Measurements from ENCODE around the gene AGAP1. TPM values are rescaled to one million over a fixed set of nuclear protein-coding genes. Genes with fewer than 3 reads are reported as not detected.

Gene AGAP1
- total RNA-seq, 1 experiment from 2014 or later: 25.8 TPM

DNA sequence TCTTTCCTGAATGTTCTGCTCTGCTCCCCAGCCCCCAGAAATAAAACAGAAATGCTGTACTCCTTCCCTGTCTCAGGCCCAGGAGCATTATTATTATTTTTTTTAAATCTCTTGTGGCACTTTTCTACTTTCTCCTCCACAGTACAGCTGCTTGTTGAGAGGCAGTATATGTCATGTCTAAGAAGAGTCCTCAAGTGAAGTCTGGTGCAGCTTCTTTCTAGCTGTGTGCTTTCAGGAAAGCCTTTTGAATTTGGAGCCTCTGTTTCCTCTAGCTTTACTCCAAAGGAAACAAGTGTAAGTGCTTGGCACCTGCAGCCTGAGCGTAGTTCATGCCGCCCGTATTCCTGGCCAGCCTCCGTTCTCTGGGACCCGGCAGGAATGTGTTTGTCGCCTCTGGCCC is 22.4 kb downstream of the AGAP1 start:
- no peak overlapping the region for H3K4me2 ChIP-seq (ENCODE audit: insufficient read depth, insufficient read length, low read length)
- no peaks in the 10 kb centered on the region for H3K23me2 ChIP-seq (ENCODE audit: insufficient read length, low read depth, low read length, poor library complexity, severe bottlenecking)
- H3T11ph ChIP-seq (ENCODE audit: low read length): no peak overlapping the region
- H4K20me1 ChIP-seq (ENCODE audit: control insufficient read depth, insufficient read depth, insufficient read length): peaks cover 3% of the 10 kb centered on the region
- H2BK15ac ChIP-seq (ENCODE audit: low read depth, low read length): no peak overlapping the region
- WGBS (ENCODE audit: extremely low coverage, insufficient read length, low lambda C conversion rate): no CpG with 5 or more reads among the region's 6 CpGs
- no peak overlapping the region for H3K9ac ChIP-seq (ENCODE audit: extremely low read depth, insufficient read length, low read length)
- no peak overlapping the region for H2AFZ ChIP-seq (ENCODE audit: low read length)
- Mint-ChIP-seq H3K4me3 (no peak overlapping the region), H3K9me3 (peaks cover 12 to 14% of the 10 kb centered on the region in 2 experiments), H3K27me3 (ENCODE audit: low read depth) (no peaks in the 10 kb centered on the region), H3K27ac (no peak overlapping the region), H3K4me1 (peaks cover 36 to 41% of the 10 kb centered on the region in 2 experiments), H3K36me3 (ENCODE audit: insufficient read depth in 1 of 3, low read depth in 3 of 3) (peaks cover 10 to 16% (median 12%) of the 10 kb centered on the region in 3 experiments; a peak in 6 of 7 replicates)
- peaks cover 2% of the 10 kb centered on the region; the same call in 1 of the 2 replicates for H3K27me3 ChIP-seq (ENCODE audit: insufficient read depth, low read length)
- H4K5ac ChIP-seq (ENCODE audit: insufficient read length, low read depth, low read length): no peak overlapping the region
- H3K4ac ChIP-seq (ENCODE audit: low read depth, low read length): no peak overlapping the region
- peaks cover 9% of the 10 kb centered on the region for H3K79me1 ChIP-seq (ENCODE audit: insufficient read depth, low read depth, low read length, poor library complexity, severe bottlenecking)
- no peak overlapping the region for H3K23ac ChIP-seq (ENCODE audit: insufficient read length, low read depth, low read length)
- H2BK120ac ChIP-seq (ENCODE audit: low read depth, low read length, poor library complexity, severe bottlenecking): no peak overlapping the region
- no peak overlapping the region for H2BK5ac ChIP-seq (ENCODE audit: insufficient read length, low read length)
- H3K9me3 ChIP-seq (ENCODE audit: control insufficient read depth, low read depth, low read length): no peaks in the 10 kb centered on the region
- no peak overlapping the region for H4K8ac ChIP-seq (replicated peaks; ENCODE audit: insufficient read length, low read depth, low read length)
- TF ChIP-seq, protein P1, sequence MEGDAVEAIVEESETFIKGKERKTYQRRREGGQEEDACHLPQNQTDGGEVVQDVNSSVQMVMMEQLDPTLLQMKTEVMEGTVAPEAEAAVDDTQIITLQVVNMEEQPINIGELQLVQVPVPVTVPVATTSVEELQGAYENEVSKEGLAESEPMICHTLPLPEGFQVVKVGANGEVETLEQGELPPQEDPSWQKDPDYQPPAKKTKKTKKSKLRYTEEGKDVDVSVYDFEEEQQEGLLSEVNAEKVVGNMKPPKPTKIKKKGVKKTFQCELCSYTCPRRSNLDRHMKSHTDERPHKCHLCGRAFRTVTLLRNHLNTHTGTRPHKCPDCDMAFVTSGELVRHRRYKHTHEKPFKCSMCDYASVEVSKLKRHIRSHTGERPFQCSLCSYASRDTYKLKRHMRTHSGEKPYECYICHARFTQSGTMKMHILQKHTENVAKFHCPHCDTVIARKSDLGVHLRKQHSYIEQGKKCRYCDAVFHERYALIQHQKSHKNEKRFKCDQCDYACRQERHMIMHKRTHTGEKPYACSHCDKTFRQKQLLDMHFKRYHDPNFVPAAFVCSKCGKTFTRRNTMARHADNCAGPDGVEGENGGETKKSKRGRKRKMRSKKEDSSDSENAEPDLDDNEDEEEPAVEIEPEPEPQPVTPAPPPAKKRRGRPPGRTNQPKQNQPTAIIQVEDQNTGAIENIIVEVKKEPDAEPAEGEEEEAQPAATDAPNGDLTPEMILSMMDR (conservative IDR thresholded peaks at IDR 0.05): no peak
- H3K27ac ChIP-seq (ENCODE audit: insufficient read length, low read depth, low read length): no peak overlapping the region
- H3K4me1 ChIP-seq (ENCODE audit: insufficient read depth, low read length): peaks cover 2% of the 10 kb centered on the region; the same call in 1 of the 2 replicates
- no peak overlapping the region for H2BK12ac ChIP-seq (ENCODE audit: insufficient read length, low read depth, low read length)
- no peak overlapping the region for H3K14ac ChIP-seq (ENCODE audit: insufficient read depth, low read length)
- DNase-seq: no peak
- no peak overlapping the region for H3K18ac ChIP-seq (ENCODE audit: insufficient read length, low read depth, low read length)
- H2AK5ac ChIP-seq (ENCODE audit: insufficient read length, low read length): no peak overlapping the region
- H4K91ac ChIP-seq (ENCODE audit: insufficient read length, low read depth, low read length): no peak overlapping the region
- no peak overlapping the region for H2BK20ac ChIP-seq (ENCODE audit: low read depth, low read length, poor library complexity, severe bottlenecking)
- H3K79me2 ChIP-seq (ENCODE audit: insufficient read depth, low read length): peaks cover 19% of the 10 kb centered on the region
- no peak overlapping the region for H3K56ac ChIP-seq (ENCODE audit: insufficient read length, low read depth, low read length)

Measured in H9 (cell line).